K562 (cell line): ENCODE measurements around the gene AKAP13. TPM values are rescaled to one million over a fixed set of nuclear protein-coding genes. Genes with fewer than 3 reads are reported as not detected.

Source experiments
- ATAC-seq: fragments of 200-7000 bp; cut with Tn5 transposase; 3 replicates; pipeline ENCODE4 v1.9.1; 2020; ENCODE audit warnings: moderate library complexity
- BruUV-seq: library from RNA; stranded (reverse); fragments of 400-500 nt; replicated peaks from 2 replicates; lab custom pipeline; 2021; lab: Mats Ljungman, UMichigan
- CTCF ChIA-PET: fragments of 300-600 bp; formaldehyde crosslinking; extraction: SDS; loops from one replicate; lab custom pipeline; 2021; ENCODE audit warnings: low intra/inter-chr PET ratio; lab: Yijun Ruan, JAX
- POLR2A ChIA-PET: fragments of 300-600, 350-650 bp; sonication (Branson Sonifier 250); formaldehyde crosslinking; extraction: SDS; loops from one replicate; lab custom pipeline; 2021; ENCODE audit warnings: antibody characterized with exemption, inconsistent platforms; lab: Yijun Ruan, JAX
- DNase-seq, 4 experiments: peaks; one replicate each; pipeline versions ENCODE4 v3.0.0 to v3.0.0-alpha.2; 2011 to 2018; ENCODE audit warnings: low spot score in 3 of 4, mixed read lengths in 3 of 4; ENCODE audit errors: extremely low read depth in 1 of 4
- FAIRE-seq: peaks from 2 replicates; lab custom pipeline; 2011; peaks lifted over from hg19 to GRCh38; lab: Jason Lieb, UNC
- H2AFZ ChIP-seq: 2 replicates; pipeline ENCODE4 v1.6.0; 2011; ENCODE audit warnings: low read depth, low read length, control low read depth, inconsistent platforms
- H3K27ac ChIP-seq: fragments of 200-600 bp; 3 replicates; pipeline ENCODE4 v1.8.0; 2011; ENCODE audit warnings: low read depth, mild to moderate bottlenecking, control low read depth, inconsistent platforms, low read length, moderate library complexity, mixed read lengths; ENCODE audit errors: extremely low read depth
- H3K27me3 ChIP-seq, 2 experiments: fragments of 300-600 bp in 1 of 2; 2 replicates in 1 of 2; 3 replicates in 1 of 2; pipeline versions ENCODE4 v1.6.0 to v1.8.0; 2011; ENCODE audit warnings: inconsistent platforms in 2 of 2, low read length in 2 of 2, mild to moderate bottlenecking in 1 of 2, mixed read lengths in 1 of 2, moderate library complexity in 1 of 2; ENCODE audit not compliant: control insufficient read depth in 2 of 2, insufficient read depth in 2 of 2
- H3K36me3 ChIP-seq: fragments of 300-600 bp; 3 replicates; pipeline ENCODE4 v1.8.0; 2011; ENCODE audit warnings: mild to moderate bottlenecking, low read length, inconsistent platforms; ENCODE audit not compliant: control insufficient read depth, insufficient read depth
- H3K4me1 ChIP-seq, 2 experiments: fragments of 200-600 bp in 1 of 2; replicated peaks in 1 of 2; 2 replicates in 1 of 2; 3 replicates in 1 of 2; pipeline versions ENCODE4 v1.5.1 to v1.8.0; 2011; ENCODE audit warnings: inconsistent platforms in 2 of 2, low read length in 2 of 2, mild to moderate bottlenecking in 1 of 2, mixed read lengths in 1 of 2, moderate library complexity in 1 of 2; ENCODE audit not compliant: control insufficient read depth in 2 of 2, insufficient read depth in 2 of 2
- H3K4me2 ChIP-seq: 2 replicates; pipeline ENCODE4 v1.6.1; 2011; ENCODE audit warnings: low read length, control low read depth, inconsistent platforms, mixed read lengths; ENCODE audit not compliant: insufficient read depth
- H3K4me3 ChIP-seq: fragments of 200-600 bp; sonication (generic), shearing (Covaris generic); 2 replicates; pipeline ENCODE4 v1.5.1; 2016; ENCODE audit warnings: control low read depth, inconsistent platforms
- H3K79me2 ChIP-seq: fragments of 200-600 bp; 3 replicates; pipeline ENCODE4 v1.8.0; 2011; ENCODE audit warnings: low read length, inconsistent platforms; ENCODE audit not compliant: control insufficient read depth, insufficient read depth
- H3K9ac ChIP-seq, 2 experiments: 2 replicates each; pipeline versions ENCODE4 v1.6.0 to v1.6.1; 2011; ENCODE audit warnings: low read depth in 2 of 2, low read length in 2 of 2, control low read depth in 1 of 2, inconsistent platforms in 1 of 2, mild to moderate bottlenecking in 1 of 2, mixed read lengths in 1 of 2; ENCODE audit not compliant: insufficient read depth in 1 of 2
- H3K9me1 ChIP-seq: one replicate; pipeline ENCODE4 v1.6.0; 2011; ENCODE audit warnings: inconsistent platforms, mild to moderate bottlenecking, low read length, moderate library complexity; ENCODE audit not compliant: control insufficient read depth, insufficient read depth
- H3K9me3 ChIP-seq: replicated peaks from 2 replicates; pipeline ENCODE4 v1.5.1; 2011; ENCODE audit warnings: low read depth, low read length, inconsistent platforms; ENCODE audit not compliant: control insufficient read depth, insufficient read depth
- H4K20me1 ChIP-seq: replicated peaks from 2 replicates; pipeline ENCODE4 v1.6.1; 2011; ENCODE audit warnings: low read length, inconsistent platforms, mixed read lengths; ENCODE audit not compliant: control insufficient read depth, insufficient read depth
- CREM ChIP-seq: IDR thresholded peaks from 2 replicates; pipeline ENCODE4 v1.6.1; 2014; ENCODE audit warnings: antibody characterized with exemption, low read depth
- ELF1 ChIP-seq: fragments of 200-800 bp; sonication (Bioruptor generic); IDR thresholded peaks from 2 replicates; pipeline ENCODE4 v1.6.1; 2016; ENCODE audit warnings: missing genetic modification characterization, missing compliant biosample characterization
- SETDB1 ChIP-seq: IDR thresholded peaks from one replicate; pipeline ENCODE4 v1.6.1; 2012; ENCODE audit warnings: low read length, control low read depth, inconsistent platforms
- SIN3B ChIP-seq: fragments of 450-650 bp; IDR thresholded peaks from 2 replicates; pipeline ENCODE4 v1.6.1; 2017; ENCODE audit warnings: low read depth, mild to moderate bottlenecking, moderate library complexity
- ZNF140 ChIP-seq: fragments of 250-450 bp; sonication (Bioruptor Pico); IDR thresholded peaks from 2 replicates; pipeline ENCODE4 v1.8.0; 2021; ENCODE audit warnings: moderate library complexity, mild to moderate bottlenecking, inconsistent platforms
- ZNF668 ChIP-seq: fragments of 250-450 bp; sonication (Bioruptor Pico); IDR thresholded peaks from 2 replicates; pipeline ENCODE4 v1.8.0; 2022; ENCODE audit warnings: mild to moderate bottlenecking, inconsistent platforms
- WGBS: fragments of 100-300 bp; shearing (Covaris generic); methylation state at CpG from one replicate; pipeline ENCODE4 v1.1.6; 2016; ENCODE audit warnings: low coverage, mixed read lengths; ENCODE audit not compliant: insufficient coverage; ENCODE audit errors: missing lambda C conversion rate; 5-methylcytosine and 5-hydroxymethylcytosine counted together
- in situ Hi-C: fragments of 300-500 bp; cut with MboI; formaldehyde crosslinking; loops from 4 replicates; pipeline ENCODE4 v1.15.0; 2018; ENCODE audit warnings: inconsistent platforms, mixed read lengths
- intact Hi-C: fragments of 100-400 bp; cut with micrococcal nuclease; formaldehyde crosslinking; loops from 2 replicates; pipeline ENCODE4 v1.14.2; 2022
- polyA plus RNA-seq, 8 experiments: library from polyadenylated mRNA; depleted of rRNA in 4 of 8; stranded (reverse) in 5 of 8; unstranded in 3 of 8; fragments of >200 nt; fragmentation: Nextera tagmentation in 2 of 8; fragmentation: Illumina TruSeq in 1 of 8; extraction: Ambion mirVana in 2 of 8; extraction: Trizol in 1 of 8; gene quantifications; 2 replicates each; pipeline versions ENCODE4 v1.2.1 to v1.2.3, GENCODE V29; 2011 to 2014; ENCODE audit warnings: inconsistent platforms in 1 of 8, missing spikeins in 1 of 8
- total RNA-seq, 7 experiments: library from RNA; depleted of rRNA in 6 of 7; stranded (reverse); fragments of >200 nt in 6 of 7; fragmentation: Illumina TruSeq in 2 of 7; extraction: Trizol in 2 of 7; gene quantifications; 2 replicates each; pipeline versions ENCODE4 v1.2.1 to v1.2.3, GENCODE V29; 2011 to 2021; ENCODE audit warnings: low replicate concordance in 1 of 7
- TF ChIP-seq, protein P1 (sequence below): fragments of 450-650 bp; IDR thresholded peaks from 2 replicates; pipeline ENCODE4 v1.6.1; 2016; ENCODE audit warnings: borderline replicate concordance
- TF ChIP-seq, protein P2 (sequence below): IDR thresholded peaks from 2 replicates; pipeline ENCODE4 v1.6.1; 2011; ENCODE audit warnings: borderline replicate concordance, low read depth, mild to moderate bottlenecking, moderate library complexity, low read length; ENCODE audit not compliant: insufficient read depth, poor library complexity, severe bottlenecking
- TF ChIP-seq, protein P3 (sequence below), 3 experiments: fragments of 200-800 bp in 1 of 3; fragments of 250-450 bp in 1 of 3; fragments of 450-650 bp in 1 of 3; sonication (Bioruptor Pico) in 1 of 3; sonication (Bioruptor generic) in 1 of 3; formaldehyde crosslinking in 1 of 3; IDR thresholded peaks; 2 replicates each; pipeline versions ENCODE4 v1.6.1 to v1.8.0; 2016 to 2022; ENCODE audit warnings: mild to moderate bottlenecking in 2 of 3, missing genetic modification characterization in 2 of 3, missing compliant biosample characterization in 1 of 3, moderate library complexity in 1 of 3

AKAP13 gene
- total and polyA plus RNA-seq, 9 of the 15 experiments (the other 6 are each of a cell fraction or from before 2014, with no cell fraction given) = 0.03 to 1.7 (median 0.42) TPM

GRCh38 chr15:85757939-85758654 is 377.7 kb downstream of the AKAP13 start:
- BruUV-seq = no TSS peak
- intact Hi-C loops (no loop called here), in situ Hi-C loops (no loop called here)
- WGBS = 2% methylated on average over 17 of the region's 17 CpGs
- peaks cover 4 to 32% of the 10 kb centered on the region in 2 experiments; a peak in 3 of 5 replicates for H3K27me3 ChIP-seq
- CTCF ChIA-PET = no interaction called here
- no peak overlapping the region for H3K9ac ChIP-seq
- no peak for TF ChIP-seq ZNF668
- TF ChIP-seq SIN3B = no peak
- TF ChIP-seq, protein P1, sequence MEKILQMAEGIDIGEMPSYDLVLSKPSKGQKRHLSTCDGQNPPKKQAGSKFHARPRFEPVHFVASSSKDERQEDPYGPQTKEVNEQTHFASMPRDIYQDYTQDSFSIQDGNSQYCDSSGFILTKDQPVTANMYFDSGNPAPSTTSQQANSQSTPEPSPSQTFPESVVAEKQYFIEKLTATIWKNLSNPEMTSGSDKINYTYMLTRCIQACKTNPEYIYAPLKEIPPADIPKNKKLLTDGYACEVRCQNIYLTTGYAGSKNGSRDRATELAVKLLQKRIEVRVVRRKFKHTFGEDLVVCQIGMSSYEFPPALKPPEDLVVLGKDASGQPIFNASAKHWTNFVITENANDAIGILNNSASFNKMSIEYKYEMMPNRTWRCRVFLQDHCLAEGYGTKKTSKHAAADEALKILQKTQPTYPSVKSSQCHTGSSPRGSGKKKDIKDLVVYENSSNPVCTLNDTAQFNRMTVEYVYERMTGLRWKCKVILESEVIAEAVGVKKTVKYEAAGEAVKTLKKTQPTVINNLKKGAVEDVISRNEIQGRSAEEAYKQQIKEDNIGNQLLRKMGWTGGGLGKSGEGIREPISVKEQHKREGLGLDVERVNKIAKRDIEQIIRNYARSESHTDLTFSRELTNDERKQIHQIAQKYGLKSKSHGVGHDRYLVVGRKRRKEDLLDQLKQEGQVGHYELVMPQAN = no peak
- TF ChIP-seq CREM = no peak
- TF ChIP-seq, protein P2, sequence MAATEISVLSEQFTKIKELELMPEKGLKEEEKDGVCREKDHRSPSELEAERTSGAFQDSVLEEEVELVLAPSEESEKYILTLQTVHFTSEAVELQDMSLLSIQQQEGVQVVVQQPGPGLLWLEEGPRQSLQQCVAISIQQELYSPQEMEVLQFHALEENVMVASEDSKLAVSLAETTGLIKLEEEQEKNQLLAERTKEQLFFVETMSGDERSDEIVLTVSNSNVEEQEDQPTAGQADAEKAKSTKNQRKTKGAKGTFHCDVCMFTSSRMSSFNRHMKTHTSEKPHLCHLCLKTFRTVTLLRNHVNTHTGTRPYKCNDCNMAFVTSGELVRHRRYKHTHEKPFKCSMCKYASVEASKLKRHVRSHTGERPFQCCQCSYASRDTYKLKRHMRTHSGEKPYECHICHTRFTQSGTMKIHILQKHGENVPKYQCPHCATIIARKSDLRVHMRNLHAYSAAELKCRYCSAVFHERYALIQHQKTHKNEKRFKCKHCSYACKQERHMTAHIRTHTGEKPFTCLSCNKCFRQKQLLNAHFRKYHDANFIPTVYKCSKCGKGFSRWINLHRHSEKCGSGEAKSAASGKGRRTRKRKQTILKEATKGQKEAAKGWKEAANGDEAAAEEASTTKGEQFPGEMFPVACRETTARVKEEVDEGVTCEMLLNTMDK = no peak
- no peak for TF ChIP-seq ZNF140 (CRISPR knock-in tag)
- TF ChIP-seq SETDB1 = no peak
- TF ChIP-seq ELF1 (tag) = no peak
- TF ChIP-seq, protein P3, sequence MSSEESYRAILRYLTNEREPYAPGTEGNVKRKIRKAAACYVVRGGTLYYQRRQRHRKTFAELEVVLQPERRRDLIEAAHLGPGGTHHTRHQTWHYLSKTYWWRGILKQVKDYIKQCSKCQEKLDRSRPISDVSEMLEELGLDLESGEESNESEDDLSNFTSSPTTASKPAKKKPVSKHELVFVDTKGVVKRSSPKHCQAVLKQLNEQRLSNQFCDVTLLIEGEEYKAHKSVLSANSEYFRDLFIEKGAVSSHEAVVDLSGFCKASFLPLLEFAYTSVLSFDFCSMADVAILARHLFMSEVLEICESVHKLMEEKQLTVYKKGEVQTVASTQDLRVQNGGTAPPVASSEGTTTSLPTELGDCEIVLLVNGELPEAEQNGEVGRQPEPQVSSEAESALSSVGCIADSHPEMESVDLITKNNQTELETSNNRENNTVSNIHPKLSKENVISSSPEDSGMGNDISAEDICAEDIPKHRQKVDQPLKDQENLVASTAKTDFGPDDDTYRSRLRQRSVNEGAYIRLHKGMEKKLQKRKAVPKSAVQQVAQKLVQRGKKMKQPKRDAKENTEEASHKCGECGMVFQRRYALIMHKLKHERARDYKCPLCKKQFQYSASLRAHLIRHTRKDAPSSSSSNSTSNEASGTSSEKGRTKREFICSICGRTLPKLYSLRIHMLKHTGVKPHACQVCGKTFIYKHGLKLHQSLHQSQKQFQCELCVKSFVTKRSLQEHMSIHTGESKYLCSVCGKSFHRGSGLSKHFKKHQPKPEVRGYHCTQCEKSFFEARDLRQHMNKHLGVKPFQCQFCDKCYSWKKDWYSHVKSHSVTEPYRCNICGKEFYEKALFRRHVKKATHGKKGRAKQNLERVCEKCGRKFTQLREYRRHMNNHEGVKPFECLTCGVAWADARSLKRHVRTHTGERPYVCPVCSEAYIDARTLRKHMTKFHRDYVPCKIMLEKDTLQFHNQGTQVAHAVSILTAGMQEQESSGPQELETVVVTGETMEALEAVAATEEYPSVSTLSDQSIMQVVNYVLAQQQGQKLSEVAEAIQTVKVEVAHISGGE (CRISPR knock-in tag; IDR thresholded peaks at IDR 0.05) = no peak
- DNase-seq = no peak
- POLR2A ChIA-PET = no interaction called here
- no peak overlapping the region for H3K4me2 ChIP-seq
- no peak overlapping the region for H3K27ac ChIP-seq
- H3K79me2 ChIP-seq = no peaks in the 10 kb centered on the region
- no peaks in the 10 kb centered on the region; the same call in 1 of the 2 replicates for H4K20me1 ChIP-seq
- no peak overlapping the region for H2AFZ ChIP-seq
- peaks cover 3% of the 10 kb centered on the region for H3K9me1 ChIP-seq
- FAIRE-seq = no peak
- H3K9me3 ChIP-seq = no peaks in the 10 kb centered on the region
- no peaks in the 10 kb centered on the region for H3K36me3 ChIP-seq
- H3K4me1 ChIP-seq = no peaks in the 10 kb centered on the region
- no peak for ATAC-seq
- no peak overlapping the region for H3K4me3 ChIP-seq
